DMS 273 treated with DMSO at 0.1 percent for 48 hours (cell line): ENCODE measurements around the gene PSMG1.
"Not testable (repeated sequence)": the region's sequence is repeated elsewhere in the genome, so short reads cannot be mapped to it uniquely, and the experiment has no call there.

ENCODE experiments used
- DNase-seq: peaks from one replicate; lab custom pipeline; 2025; lab: John Stamatoyannopoulos, UW

The PSMG1 gene

DNA sequence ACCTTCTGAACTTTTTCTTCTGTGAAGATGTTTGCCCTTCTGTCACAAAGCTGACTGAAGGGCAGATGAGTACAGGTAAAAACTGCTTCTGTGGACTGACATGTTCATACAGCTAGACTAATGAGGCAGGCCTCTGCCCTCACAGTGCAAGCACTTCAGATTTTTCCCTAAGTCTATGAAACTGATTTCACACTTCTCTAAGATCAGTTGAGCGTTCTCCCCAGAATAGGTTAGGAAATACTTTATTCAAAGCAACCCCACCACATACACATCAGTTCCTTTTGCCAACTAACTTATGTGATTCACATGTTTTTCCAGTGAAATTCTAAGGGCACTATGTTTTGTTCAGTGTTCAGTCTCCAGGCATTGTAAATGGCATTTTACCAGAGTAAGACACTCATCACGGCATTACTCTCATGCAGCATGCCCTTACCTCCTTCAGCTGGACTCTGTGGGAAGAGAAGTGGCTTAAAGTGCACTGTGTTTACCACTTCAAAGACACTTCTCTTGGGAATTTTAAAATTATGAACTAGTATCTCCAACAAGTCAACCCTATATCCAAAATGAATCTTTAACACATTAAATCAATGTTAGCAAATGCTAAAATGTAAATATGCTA lies 5.4 kb upstream of the PSMG1 start:
- no peak for DNase-seq

DNA sequence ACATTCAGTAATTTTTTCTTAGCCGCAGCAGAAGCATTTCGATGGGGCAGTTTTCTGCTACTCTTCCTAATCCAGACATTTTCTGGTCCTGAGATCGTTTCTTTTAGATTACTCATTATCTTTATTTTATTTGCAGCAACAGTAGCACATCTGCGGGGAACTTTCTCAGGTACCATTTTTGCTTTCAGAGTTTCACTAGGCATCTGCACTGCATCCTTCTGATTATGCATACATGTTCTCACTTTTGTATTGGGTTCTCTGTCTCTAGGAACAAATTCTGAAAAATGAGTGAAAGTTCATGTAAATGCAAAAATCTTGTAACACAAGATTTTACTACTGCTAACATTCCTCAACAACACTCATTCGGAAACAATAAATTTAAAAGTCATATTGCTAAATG lies 3.9 kb upstream of the PSMG1 start:
- no peak for DNase-seq

GRCh38 chr21:39186676-39187075 lies 3.4 kb upstream of the PSMG1 start:
- no peak for DNase-seq

GRCh38 chr21:39185157-39185556 lies 1.9 kb upstream of the PSMG1 start:
- DNase-seq, result no peak

- no peak for DNase-seq
These were observed 1.1 kb upstream of the PSMG1 start for GRCh38 chr21:39184050-39184980.

GRCh38 chr21:39182484-39183271 lies 573 bp downstream of the PSMG1 start:
- no peak for DNase-seq

GRCh38 chr21:39182016-39182415 lies 1.2 kb downstream of the PSMG1 start:
- no peak for DNase-seq

- DNase-seq, result no peak
These were observed 1.9 kb downstream of the PSMG1 start for GRCh38 chr21:39181205-39181818.

GRCh38 chr21:39180429-39181019 lies 2.7 kb downstream of the PSMG1 start:
- no peak for DNase-seq

DNA sequence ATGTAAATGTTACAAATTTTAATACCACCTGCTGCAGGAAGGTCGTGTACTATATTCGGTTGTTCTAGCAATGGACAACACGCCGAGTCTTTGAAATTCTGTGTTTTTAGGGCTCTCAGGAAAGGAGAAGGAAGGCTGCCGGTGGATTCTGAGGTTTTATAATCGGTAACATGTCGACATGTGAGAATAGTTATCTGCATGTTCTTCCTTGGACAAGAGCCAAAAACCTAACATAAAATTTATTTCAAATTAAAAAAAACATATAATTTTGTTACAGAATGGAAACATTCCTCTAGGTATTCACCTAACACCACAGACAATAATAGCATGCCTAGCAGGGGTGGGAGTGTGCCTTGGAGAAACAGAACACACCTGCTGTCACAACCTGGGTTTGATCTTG lies 4.8 kb downstream of the PSMG1 start:
- DNase-seq, result no peak

DNA sequence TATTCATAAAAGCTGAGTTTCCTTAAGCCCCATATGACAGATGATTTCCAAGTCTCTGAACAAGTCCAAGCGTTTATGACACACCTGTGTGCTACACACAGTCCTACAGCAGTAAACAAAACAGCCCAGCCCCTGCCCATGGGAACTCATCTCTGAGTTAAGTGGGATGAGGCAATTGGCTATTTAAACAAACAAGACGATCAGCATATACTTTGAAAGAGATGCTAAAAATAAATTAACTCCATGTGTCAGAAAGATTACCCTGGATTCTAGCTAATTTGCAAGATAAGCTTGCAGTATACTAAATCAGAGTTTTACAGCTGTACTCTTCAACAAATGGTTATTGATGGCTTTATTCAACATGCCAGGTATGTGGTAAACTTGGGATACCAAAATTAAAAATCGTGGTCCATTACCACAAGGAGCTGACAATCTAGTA lies 7.0 kb downstream of the PSMG1 start:
- no peak for DNase-seq

GRCh38 chr21:39175665-39176064 lies 7.6 kb downstream of the PSMG1 start:
- no peak for DNase-seq

- DNase-seq, result no peak
These were observed 8.1 kb downstream of the PSMG1 start for GRCh38 chr21:39175154-39175553.

DNA sequence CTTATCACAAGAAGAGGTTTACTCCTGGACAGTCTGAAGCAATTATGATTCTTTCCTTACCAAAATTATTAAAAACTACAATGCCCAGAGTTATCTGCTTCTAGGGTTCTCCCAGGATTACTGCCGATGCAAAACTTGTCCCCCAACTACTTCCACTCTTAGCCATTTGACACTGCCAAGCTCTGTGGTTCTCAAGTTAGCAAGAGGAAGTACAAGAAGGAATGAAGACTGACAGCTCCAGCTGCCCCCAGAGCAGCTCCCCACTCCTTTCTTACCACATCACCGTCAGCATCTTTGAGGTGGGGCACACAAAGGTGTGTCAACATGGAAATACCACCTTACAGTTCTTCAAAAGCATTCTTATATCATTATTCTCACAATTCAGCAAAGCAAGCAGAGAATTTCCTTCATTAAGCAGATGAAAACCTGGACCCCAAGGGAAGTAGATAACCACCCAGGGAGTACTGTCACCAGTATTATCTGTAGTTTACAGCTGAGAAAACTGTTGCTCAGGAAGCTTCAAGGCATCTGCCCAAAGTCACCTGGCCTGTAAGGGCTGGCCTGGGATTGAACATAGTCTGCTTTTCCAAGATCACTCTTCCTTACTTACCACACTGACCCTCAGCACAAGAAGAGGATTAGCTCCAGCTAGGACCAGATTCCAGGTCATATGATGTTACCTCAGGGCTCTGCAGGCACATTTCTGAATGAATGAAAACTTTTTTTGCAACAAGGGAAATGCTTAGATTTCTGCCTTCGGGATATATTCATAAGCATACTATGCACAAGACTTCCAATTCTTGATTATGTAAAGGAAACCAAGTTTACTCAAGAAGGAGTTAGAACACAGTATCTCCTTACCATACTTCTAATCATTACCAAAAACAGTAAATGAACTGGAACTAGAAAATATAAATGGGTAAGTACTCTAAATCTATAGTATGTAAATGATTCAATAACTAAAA lies 9.3 kb downstream of the PSMG1 start:
- no peak for DNase-seq

DNA sequence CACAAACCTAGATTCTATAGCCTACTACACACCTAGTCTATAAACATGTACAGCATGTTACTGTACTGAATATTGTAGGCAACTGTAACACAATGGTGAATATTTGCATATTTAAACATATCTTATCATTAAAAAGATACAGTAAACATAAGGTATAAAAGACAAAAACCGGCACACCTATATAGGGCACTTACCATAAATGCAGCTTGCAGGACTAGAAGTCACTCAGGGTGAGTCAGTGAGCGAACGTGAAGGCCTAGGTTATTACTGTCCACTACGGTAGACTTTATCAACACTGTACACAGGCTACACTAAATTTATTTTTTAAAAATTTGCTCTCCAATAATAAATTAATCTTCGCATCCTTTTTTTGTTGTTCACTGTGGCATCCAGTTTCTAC lies 13.3 kb downstream of the PSMG1 start:
- no peak for DNase-seq

GRCh38 chr21:39168800-39169199 lies 14.5 kb downstream of the PSMG1 start:
- no peak for DNase-seq

GRCh38 chr21:39164523-39164922 lies 18.7 kb downstream of the PSMG1 start:
- DNase-seq, result no peak

DNA sequence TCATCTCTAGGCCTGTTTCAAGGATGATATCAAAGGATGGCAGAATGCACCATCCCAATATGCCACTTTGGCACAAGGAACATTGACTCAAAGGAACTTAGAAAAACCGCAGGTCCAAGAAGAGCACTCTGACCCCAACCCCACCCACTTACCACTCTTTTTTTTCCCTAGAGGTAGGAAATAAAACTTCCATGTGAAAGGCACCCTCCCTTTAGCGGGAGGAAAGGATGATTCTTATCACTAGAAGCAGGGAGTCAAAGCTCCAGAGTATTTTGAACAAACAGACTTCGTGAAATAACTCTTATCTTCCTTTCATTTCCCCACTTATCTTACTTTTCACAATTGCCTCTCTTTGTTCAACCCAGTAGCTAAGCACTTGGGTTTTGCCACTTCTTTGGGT lies 22.2 kb downstream of the PSMG1 start:
- DNase-seq, result no peak

DNA sequence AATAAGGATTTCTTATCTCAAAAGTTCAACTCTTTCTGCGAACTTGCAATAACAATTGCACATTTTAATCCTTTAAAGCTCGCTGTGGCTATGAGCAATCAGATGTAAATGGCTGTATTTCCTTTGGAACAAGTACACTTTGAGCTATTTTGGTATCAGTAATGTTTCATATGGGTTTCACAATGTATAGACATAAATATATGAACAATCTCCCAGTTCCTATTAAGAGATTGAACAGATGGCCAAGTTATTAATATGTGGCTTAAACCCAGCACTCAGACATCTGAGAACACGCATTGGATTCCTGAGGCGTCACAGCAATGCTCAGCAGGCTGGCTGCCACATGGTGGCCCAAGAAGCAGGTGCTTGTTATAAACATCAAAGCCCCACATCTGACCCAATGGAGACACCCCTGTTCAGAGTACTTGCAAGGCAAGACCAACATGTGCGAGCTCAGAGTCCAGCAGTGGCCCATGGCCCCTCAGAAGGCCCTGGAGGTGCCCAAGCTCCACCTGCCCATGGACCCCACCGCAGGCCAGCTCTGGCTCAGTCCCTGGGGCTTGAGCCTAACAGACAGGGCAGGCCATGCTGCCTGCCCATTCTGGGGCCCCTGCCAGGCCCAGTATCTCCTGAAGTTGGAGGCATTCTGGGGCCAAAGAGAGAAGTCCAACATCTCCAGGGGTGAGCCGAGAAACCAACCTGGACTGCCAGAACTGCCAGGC lies 23.7 kb downstream of the PSMG1 start:
- DNase-seq, result peak; percentile 31

- DNase-seq, result not testable (repeated sequence)
These were observed 26.0 kb downstream of the PSMG1 start for GRCh38 chr21:39157241-39157640.
